ENCODE results near the gene PPP1R15B.

The PPP1R15B gene

DNA sequence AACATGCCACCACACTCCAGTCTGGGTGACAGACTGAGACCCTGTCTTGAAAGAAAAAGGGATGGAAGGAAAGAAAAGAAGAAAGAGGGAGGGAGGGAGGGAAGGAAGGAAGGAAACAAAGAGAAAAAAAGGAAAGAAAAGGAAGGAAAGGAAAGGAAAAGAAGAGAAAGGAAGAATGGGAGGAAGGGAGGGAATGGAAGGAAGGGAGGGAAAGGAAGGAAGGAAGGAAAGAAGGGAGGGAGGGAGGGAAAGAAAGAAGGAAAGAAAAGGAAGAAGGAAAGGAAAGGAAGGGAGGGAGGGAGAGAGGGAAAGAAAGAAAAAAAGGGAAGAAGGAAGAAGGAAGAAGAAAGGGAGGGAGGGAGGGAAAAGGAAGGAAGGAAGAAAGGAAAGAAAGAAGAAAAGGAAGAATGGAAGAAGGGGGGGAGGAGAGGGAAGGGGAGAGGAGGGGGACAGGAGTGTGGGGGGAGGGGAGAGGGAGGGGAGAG, 5.0 kb upstream of the PPP1R15B start:
- no peak for TF ChIP-seq TAF1 (IDR thresholded peaks at IDR 0.05; ENCODE audit: low read depth)
- no peak for TF ChIP-seq NFIC (IDR thresholded peaks at IDR 0.05)
- TF ChIP-seq TCF12 (IDR thresholded peaks at IDR 0.05; ENCODE audit: low read depth): no peak
- no peak for TF ChIP-seq FOXM1 (IDR thresholded peaks at IDR 0.05; ENCODE audit: borderline replicate concordance, low read depth)
- no peak for TF ChIP-seq CREB1 (IDR thresholded peaks at IDR 0.05; ENCODE audit: low read depth)
- TF ChIP-seq RAD21 (IDR thresholded peaks at IDR 0.05; ENCODE audit: low read depth): no peak
- no peak for TF ChIP-seq CEBPB (IDR thresholded peaks at IDR 0.05)
- no peak for TF ChIP-seq YY1 (IDR thresholded peaks at IDR 0.05; ENCODE audit: low read depth)
- TF ChIP-seq EP300 (IDR thresholded peaks at IDR 0.05; ENCODE audit: borderline replicate concordance): no peak
- no peak for TF ChIP-seq EGR1 (IDR thresholded peaks at IDR 0.05)
- TF ChIP-seq, protein P1, sequence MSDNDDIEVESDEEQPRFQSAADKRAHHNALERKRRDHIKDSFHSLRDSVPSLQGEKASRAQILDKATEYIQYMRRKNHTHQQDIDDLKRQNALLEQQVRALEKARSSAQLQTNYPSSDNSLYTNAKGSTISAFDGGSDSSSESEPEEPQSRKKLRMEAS (IDR thresholded peaks at IDR 0.05): no peak
- no peak for TF ChIP-seq TEAD4 (IDR thresholded peaks at IDR 0.05)
- no peak for TF ChIP-seq ZBTB7A (IDR thresholded peaks at IDR 0.05; ENCODE audit: low read depth)
- TF ChIP-seq REST (IDR thresholded peaks at IDR 0.05; ENCODE audit: low read depth): no peak
- no peak for TF ChIP-seq USF1 (IDR thresholded peaks at IDR 0.05)

DNA sequence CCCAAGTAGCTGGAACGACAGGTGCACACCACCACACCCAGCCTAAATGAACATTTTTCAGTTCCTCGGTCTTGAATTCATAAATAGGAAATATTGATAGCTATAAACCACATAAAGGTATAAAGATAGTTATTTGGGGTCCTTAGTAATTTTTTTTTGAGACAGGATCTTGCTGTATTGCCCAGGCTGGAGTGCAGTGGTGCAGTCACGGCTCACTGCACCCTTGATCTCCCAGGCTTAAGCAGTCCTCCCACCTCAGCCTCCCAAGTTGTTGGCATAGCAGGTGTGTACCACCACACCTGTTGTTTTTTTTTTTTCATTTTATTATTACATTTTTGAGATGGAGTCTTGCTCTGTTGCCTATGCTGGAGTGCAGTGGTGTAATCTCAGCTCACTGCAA, 3.7 kb upstream of the PPP1R15B start:
- TF ChIP-seq TEAD4 (IDR thresholded peaks at IDR 0.05): no peak
- TF ChIP-seq ZBTB7A (IDR thresholded peaks at IDR 0.05; ENCODE audit: low read depth): no peak
- no peak for TF ChIP-seq TCF12 (IDR thresholded peaks at IDR 0.05; ENCODE audit: low read depth)
- no peak for TF ChIP-seq NFIC (IDR thresholded peaks at IDR 0.05)
- no peak for TF ChIP-seq CREB1 (IDR thresholded peaks at IDR 0.05; ENCODE audit: low read depth)
- TF ChIP-seq FOXM1 (IDR thresholded peaks at IDR 0.05; ENCODE audit: borderline replicate concordance, low read depth): no peak
- no peak for TF ChIP-seq EP300 (IDR thresholded peaks at IDR 0.05; ENCODE audit: borderline replicate concordance)
- no peak for TF ChIP-seq YY1 (IDR thresholded peaks at IDR 0.05; ENCODE audit: low read depth)
- no peak for TF ChIP-seq TAF1 (IDR thresholded peaks at IDR 0.05; ENCODE audit: low read depth)
- TF ChIP-seq REST (IDR thresholded peaks at IDR 0.05; ENCODE audit: low read depth): no peak
- TF ChIP-seq CEBPB (IDR thresholded peaks at IDR 0.05): no peak
- TF ChIP-seq, protein P1 (IDR thresholded peaks at IDR 0.05): no peak
- no peak for TF ChIP-seq USF1 (IDR thresholded peaks at IDR 0.05)
- TF ChIP-seq RAD21 (IDR thresholded peaks at IDR 0.05; ENCODE audit: low read depth): no peak
- no peak for TF ChIP-seq EGR1 (IDR thresholded peaks at IDR 0.05)

DNA sequence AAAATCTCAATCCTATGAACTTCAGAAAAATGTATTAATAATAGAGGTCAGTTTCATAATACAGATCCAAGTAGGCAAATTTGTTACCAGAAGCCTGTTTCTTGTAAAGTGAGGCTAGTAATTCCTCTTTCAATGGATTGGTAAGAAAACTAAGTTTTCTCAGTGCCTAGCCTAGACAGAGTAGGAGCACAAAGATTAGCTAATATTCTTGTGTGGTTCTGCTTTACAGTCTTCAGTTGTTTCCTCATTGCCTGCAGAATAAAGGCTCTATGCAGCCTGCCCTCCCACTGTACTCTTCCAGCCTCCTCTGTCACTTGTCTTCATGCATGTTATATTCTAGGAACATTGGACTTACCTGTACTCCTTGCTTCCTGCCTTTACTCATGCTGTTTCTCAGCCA, 2.4 kb upstream of the PPP1R15B start:
- TF ChIP-seq TCF12 (IDR thresholded peaks at IDR 0.05; ENCODE audit: low read depth) (no peak), ZBTB7A (IDR thresholded peaks at IDR 0.05; ENCODE audit: low read depth) (no peak), NFIC (IDR thresholded peaks at IDR 0.05) (no peak), RAD21 (IDR thresholded peaks at IDR 0.05; ENCODE audit: low read depth) (no peak), EP300 (IDR thresholded peaks at IDR 0.05; ENCODE audit: borderline replicate concordance) (no peak), CREB1 (IDR thresholded peaks at IDR 0.05; ENCODE audit: low read depth) (no peak)

DNA sequence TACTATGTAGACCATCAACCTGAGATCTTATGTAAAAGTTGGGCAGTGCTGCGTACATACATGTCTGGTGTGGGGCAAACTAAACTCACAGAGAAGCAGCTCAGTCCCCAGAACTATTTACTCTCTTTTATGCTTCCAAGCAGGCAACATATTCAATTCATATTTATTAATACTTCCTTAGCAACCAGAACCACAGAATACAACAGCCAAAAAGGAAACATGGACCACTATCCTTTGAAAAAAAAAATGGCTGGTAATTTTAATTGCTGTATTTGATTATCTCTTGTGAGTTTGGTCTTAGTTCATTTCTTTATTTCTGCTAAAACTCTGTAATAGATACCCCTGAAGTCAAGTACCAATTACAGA, 1.5 kb upstream of the PPP1R15B start:
- TF ChIP-seq EP300 (IDR thresholded peaks at IDR 0.05; ENCODE audit: borderline replicate concordance) (no peak), EGR1 (IDR thresholded peaks at IDR 0.05) (no peak), NFIC (IDR thresholded peaks at IDR 0.05) (no peak), TEAD4 (IDR thresholded peaks at IDR 0.05) (no peak), RAD21 (IDR thresholded peaks at IDR 0.05; ENCODE audit: low read depth) (no peak), USF1 (IDR thresholded peaks at IDR 0.05) (no peak)
- TF ChIP-seq, protein P1 (IDR thresholded peaks at IDR 0.05): no peak

DNA sequence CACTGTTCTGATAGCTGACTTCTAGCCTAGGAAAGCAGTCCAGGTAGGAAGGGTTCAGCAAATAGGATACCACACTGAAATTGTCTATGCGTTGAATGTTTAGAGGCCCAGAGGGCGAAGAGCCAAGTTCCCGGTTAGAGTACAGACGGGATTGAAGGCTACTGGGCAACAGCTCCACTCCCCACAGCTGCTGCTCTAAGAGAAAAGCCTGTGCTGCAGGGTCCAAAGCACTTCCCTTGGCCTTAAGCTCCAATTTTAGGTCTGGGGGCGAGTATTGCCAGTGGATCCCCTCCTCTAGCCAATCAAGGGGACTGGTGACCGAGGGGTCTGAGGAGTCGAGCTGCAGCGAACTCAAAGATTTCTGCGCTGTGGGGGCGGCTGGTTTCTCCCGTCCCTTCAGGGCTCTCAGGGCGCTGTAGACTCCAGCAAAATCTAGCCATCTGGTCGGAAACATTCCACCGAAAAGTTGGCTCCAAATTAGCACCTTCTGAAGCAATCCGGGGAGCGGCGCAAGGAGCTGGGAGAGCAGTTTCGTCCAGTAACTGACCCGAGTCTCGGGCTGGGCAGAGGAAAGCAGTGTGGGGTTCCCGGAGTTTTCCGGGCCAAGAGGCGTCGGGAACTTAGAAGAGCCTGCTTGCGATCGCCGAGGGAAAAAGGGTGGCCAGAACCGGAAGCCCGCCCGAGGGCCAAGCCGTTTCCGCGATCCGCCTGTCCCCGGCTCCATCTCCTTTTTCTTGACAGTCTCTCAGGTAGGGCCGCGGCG, 748 bp downstream of the PPP1R15B start:
- TF ChIP-seq CREB1 (IDR thresholded peaks at IDR 0.05; ENCODE audit: low read depth) (no peak), EGR1 (IDR thresholded peaks at IDR 0.05) (no peak), TCF12 (IDR thresholded peaks at IDR 0.05; ENCODE audit: low read depth) (no peak), EP300 (IDR thresholded peaks at IDR 0.05; ENCODE audit: borderline replicate concordance) (no peak), FOXM1 (IDR thresholded peaks at IDR 0.05; ENCODE audit: borderline replicate concordance, low read depth) (no peak), RAD21 (IDR thresholded peaks at IDR 0.05; ENCODE audit: low read depth) (no peak), TAF1 (IDR thresholded peaks at IDR 0.05; ENCODE audit: low read depth) (no peak), NFIC (IDR thresholded peaks at IDR 0.05) (no peak), USF1 (IDR thresholded peaks at IDR 0.05) (no peak), REST (IDR thresholded peaks at IDR 0.05; ENCODE audit: low read depth) (no peak), CEBPB (IDR thresholded peaks at IDR 0.05) (no peak), TEAD4 (IDR thresholded peaks at IDR 0.05) (no peak; the same call in 1 of the 2 replicates), ZBTB7A (IDR thresholded peaks at IDR 0.05; ENCODE audit: low read depth) (no peak), YY1 (IDR thresholded peaks at IDR 0.05; ENCODE audit: low read depth) (no peak)
- TF ChIP-seq, protein P1 (IDR thresholded peaks at IDR 0.05): no peak; the same call in 1 of the 2 replicates

All from Ishikawa (cell line).